ENCODE data around the gene ANKRD33.

GRCh38 chr12:51867371-51867770, 20.5 kb upstream of the ANKRD33 start:
- TF ChIP-seq ZC3H10 (CRISPR knock-in tag; IDR thresholded peaks at IDR 0.05) (no peak), PATZ1 (CRISPR knock-in tag; IDR thresholded peaks at IDR 0.05; ENCODE audit: borderline replicate concordance) (no peak), ARNTL (CRISPR knock-in tag; IDR thresholded peaks at IDR 0.05; ENCODE audit: borderline replicate concordance, low read depth) (no peak), ISL1 (CRISPR knock-in tag; IDR thresholded peaks at IDR 0.05) (no peak), SNAI2 (CRISPR knock-in tag; IDR thresholded peaks at IDR 0.05) (no peak), CSDC2 (CRISPR knock-in tag; IDR thresholded peaks at IDR 0.05) (no peak), BACH2 (CRISPR knock-in tag; IDR thresholded peaks at IDR 0.05; ENCODE audit: borderline replicate concordance) (no peak), RARB (CRISPR knock-in tag; IDR thresholded peaks at IDR 0.05) (no peak), CREB5 (CRISPR knock-in tag; IDR thresholded peaks at IDR 0.05; ENCODE audit: low read depth) (no peak), TOX (CRISPR knock-in tag; IDR thresholded peaks at IDR 0.05; ENCODE audit: borderline replicate concordance) (no peak), TCF4 (CRISPR knock-in tag; IDR thresholded peaks at IDR 0.05; ENCODE audit: borderline replicate concordance) (no peak), ZFP30 (CRISPR knock-in tag; IDR thresholded peaks at IDR 0.05) (no peak)
- TF ChIP-seq, protein P1, sequence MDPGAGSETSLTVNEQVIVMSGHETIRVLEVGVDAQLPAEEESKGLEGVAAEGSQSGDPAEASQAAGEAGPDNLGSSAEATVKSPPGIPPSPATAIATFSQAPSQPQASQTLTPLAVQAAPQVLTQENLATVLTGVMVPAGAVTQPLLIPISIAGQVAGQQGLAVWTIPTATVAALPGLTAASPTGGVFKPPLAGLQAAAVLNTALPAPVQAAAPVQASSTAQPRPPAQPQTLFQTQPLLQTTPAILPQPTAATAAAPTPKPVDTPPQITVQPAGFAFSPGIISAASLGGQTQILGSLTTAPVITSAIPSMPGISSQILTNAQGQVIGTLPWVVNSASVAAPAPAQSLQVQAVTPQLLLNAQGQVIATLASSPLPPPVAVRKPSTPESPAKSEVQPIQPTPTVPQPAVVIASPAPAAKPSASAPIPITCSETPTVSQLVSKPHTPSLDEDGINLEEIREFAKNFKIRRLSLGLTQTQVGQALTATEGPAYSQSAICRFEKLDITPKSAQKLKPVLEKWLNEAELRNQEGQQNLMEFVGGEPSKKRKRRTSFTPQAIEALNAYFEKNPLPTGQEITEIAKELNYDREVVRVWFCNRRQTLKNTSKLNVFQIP (CRISPR knock-in tag; IDR thresholded peaks at IDR 0.05; ENCODE audit: borderline replicate concordance, low read depth): no peak
